DOHH2 (cell line): ENCODE measurements around the gene PFDN5.

Source experiments
- EZH2phosphoT487 ChIP-seq: fragments of 200-600 bp; sonication (generic); IDR thresholded peaks from 2 replicates; pipeline ENCODE4 v1.6.1; 2017; ENCODE audit warnings: borderline replicate concordance, mild to moderate bottlenecking, antibody characterized with exemption, low read length, moderate library complexity, mixed read lengths
- TF ChIP-seq, protein P1 (sequence below): fragments of 200-600 bp; sonication (generic); IDR thresholded peaks from one replicate; pipeline ENCODE4 v1.5.1; 2014; ENCODE audit warnings: antibody characterized with exemption, mild to moderate bottlenecking, low read depth, low read length; ENCODE audit not compliant: poor library complexity, severe bottlenecking

DNA sequence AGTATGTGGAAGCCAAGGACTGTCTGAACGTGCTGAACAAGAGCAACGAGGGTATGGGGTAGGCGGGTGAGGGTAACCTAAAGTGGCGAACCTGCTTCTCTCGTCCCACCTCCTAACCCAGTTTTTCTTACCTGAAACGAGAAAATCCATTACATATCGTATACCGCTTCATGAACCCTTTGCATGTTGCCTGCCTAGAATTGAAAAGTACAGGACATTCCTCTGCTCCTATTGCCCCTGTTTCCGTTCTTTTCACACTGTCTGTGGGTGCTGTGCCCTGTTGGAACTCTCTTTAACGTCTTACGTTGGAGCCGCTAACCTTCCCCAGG lies 513 bp downstream of the PFDN5 start:
- TF ChIP-seq, protein P1, sequence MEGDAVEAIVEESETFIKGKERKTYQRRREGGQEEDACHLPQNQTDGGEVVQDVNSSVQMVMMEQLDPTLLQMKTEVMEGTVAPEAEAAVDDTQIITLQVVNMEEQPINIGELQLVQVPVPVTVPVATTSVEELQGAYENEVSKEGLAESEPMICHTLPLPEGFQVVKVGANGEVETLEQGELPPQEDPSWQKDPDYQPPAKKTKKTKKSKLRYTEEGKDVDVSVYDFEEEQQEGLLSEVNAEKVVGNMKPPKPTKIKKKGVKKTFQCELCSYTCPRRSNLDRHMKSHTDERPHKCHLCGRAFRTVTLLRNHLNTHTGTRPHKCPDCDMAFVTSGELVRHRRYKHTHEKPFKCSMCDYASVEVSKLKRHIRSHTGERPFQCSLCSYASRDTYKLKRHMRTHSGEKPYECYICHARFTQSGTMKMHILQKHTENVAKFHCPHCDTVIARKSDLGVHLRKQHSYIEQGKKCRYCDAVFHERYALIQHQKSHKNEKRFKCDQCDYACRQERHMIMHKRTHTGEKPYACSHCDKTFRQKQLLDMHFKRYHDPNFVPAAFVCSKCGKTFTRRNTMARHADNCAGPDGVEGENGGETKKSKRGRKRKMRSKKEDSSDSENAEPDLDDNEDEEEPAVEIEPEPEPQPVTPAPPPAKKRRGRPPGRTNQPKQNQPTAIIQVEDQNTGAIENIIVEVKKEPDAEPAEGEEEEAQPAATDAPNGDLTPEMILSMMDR, result no peak
- TF ChIP-seq EZH2phosphoT487, result no peak
